Heart left ventricle (tissue), 16 donors: ENCODE data around the gene POMC. TPM values are rescaled to one million over a fixed set of nuclear protein-coding genes. Genes with fewer than 3 reads are reported as not detected.
A peak's percentile ranks its signal among the peaks of the same experiment; 100 is the strongest.

Experiments
- ATAC-seq, 4 donors: fragments of 200-7000 bp; cut with Tn5 transposase; one replicate each; pipeline ENCODE4 v1.9.1; 2020 to 2022; ENCODE audit warnings: moderate library complexity in 4 of 4, mild to moderate bottlenecking in 3 of 4, moderate number of reproducible peaks in 1 of 4
- DNase-seq, 5 donors: peaks; one replicate each; pipeline ENCODE4 v3.0.0-alpha.2; 2020
- H3K27ac ChIP-seq, 12 donors: fragments of 200-600 bp; sonication (generic) in 4 of 12; one replicate each; pipeline versions ENCODE4 v1.5.0 to v1.8.0; 2016 to 2022; ENCODE audit warnings: mild to moderate bottlenecking in 2 of 12
- H3K27me3 ChIP-seq, 9 donors: fragments of 200-600 bp; sonication (generic) in 2 of 9; one replicate each; pipeline versions ENCODE4 v1.5.1 to v1.8.0; 2016 to 2022; ENCODE audit warnings: mild to moderate bottlenecking in 3 of 9
- H3K36me3 ChIP-seq, 9 donors: fragments of 200-600 bp; sonication (generic) in 2 of 9; one replicate each; pipeline versions ENCODE4 v1.5.0 to v1.8.0; 2018 to 2022; ENCODE audit warnings: mild to moderate bottlenecking in 2 of 9
- H3K4me1 ChIP-seq, 12 donors: fragments of 200-600 bp; sonication (generic) in 4 of 12; one replicate each; pipeline versions ENCODE4 v1.5.0 to v1.8.0; 2016 to 2022; ENCODE audit warnings: mild to moderate bottlenecking in 3 of 12
- H3K4me3 ChIP-seq, 12 donors: fragments of 200-600 bp; sonication (generic) in 4 of 12; one replicate each; pipeline versions ENCODE4 v1.5.0 to v1.8.0; 2017 to 2022; ENCODE audit warnings: mild to moderate bottlenecking in 9 of 12, moderate library complexity in 4 of 12
- H3K9me3 ChIP-seq, 12 donors: fragments of 200-600 bp; sonication (generic) in 4 of 12; one replicate each; pipeline versions ENCODE4 v1.5.0 to v1.8.0; 2016 to 2022; ENCODE audit warnings: mild to moderate bottlenecking in 1 of 12
- POLR2A ChIP-seq, 2 donors: fragments of 450-650 bp; IDR thresholded peaks; one replicate each; pipeline ENCODE4 v1.6.1; 2017; ENCODE audit warnings: antibody characterized with exemption in 2 of 2, mild to moderate bottlenecking in 2 of 2, moderate library complexity in 2 of 2
- WGBS, 4 donors: extraction: QIAGEN DNeasy Blood & Tissue Kit in 2 of 4; methylation state at CpG; one replicate each; pipeline versions ENCODE4 v1.1.5 to v1.1.7; 2013 to 2018; 5-methylcytosine and 5-hydroxymethylcytosine counted together
- intact Hi-C, 10 donors: fragments of 100-400 bp; cut with DNase I; formaldehyde crosslinking; loops; one replicate each; pipeline versions ENCODE4 v1.11.1 to v1.14.2; 2022
- polyA plus RNA-seq, 2 donors: library from polyadenylated mRNA; stranded (reverse); fragments of 200-250 nt; gene quantifications; one replicate each; pipeline ENCODE4 v1.2.3, GENCODE V29; 2013
- total RNA-seq, 9 donors: library from RNA; depleted of rRNA in 2 of 9; stranded (reverse); fragments of >200 nt in 2 of 9; fragmentation: NEBNext Ultra II Directional in 3 of 9; extraction: Animal tissue kit (Norgen Biotek cat#: 25700) in 3 of 9; gene quantifications; one replicate each; pipeline versions ENCODE4 v1.1.0 to v1.2.4, GENCODE V29; 2016 to 2023
- TF ChIP-seq, protein P1 (sequence below), 12 donors: fragments of 200-600 bp; sonication (generic) in 4 of 12; IDR thresholded peaks; one replicate each; pipeline versions ENCODE4 v1.5.0 to v1.8.0; 2018 to 2022; ENCODE audit warnings: antibody characterized with exemption in 12 of 12, mild to moderate bottlenecking in 5 of 12
- donor health status: ischemic (EF 13 %, LVEDD 7.1; RV severe dilation, severe dysfunction).
- donor health status: healthy with polysubstance abuse.
- donor health status: DM: no; HTN: yes; CAD: no.
- donor health status: DM: no; HTN: no; CAD: no.
- donor health status: ischemic (EF 25% LVEDD 6.9; RV normal size, moderate dysfunction).
- donor health status: ischemic (EF 25% LVEDD 5.7; RV mildly dilated, moderate dysfunction).
- donor health status: healthy.
- donor health status: DM: yes; HTN: yes; CAD: no.
- donor health status: ischemic (EF 35%, LVEDD 5.7; RV mildly dilated, moderate dysfunction).
- donor health status: nonischemic (EF 11% LVEDD 7.7; RV severe dilation, severe dysfunction).
- donor health status: DM: yes; HTN: yes; CAD: no.
- donor health status: PGD.
- donor health status: ischemic (EF 29% LVEDD 5.4; RV normal size, mild dysfunction).
- donor health status: nonischemic (EF 23%, LVEDD 6.1; RV moderate dilation, normal function).

Gene POMC
- total and polyA plus RNA-seq, 11 donors, result 0.77 to 8.0 (median 3.0) TPM

DNA sequence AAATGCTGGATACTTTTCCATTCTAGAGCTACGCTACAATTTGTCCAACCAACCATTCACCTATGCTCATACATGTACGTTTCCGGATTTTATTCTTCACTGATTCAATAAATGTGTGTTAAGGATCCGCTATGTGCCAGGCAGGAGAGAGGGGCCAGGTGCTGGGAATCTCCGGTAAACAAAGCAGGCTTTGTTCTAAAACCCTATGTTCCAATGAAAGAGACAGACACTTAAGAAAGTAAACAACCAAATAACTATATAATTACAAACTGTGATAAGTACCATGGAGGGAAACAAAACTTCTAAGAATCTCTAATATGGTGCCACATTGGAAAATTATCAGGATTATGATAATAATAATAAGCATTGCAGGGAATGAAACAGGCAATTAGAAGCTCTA lies 22.2 kb upstream of the POMC start:
- H3K36me3 ChIP-seq, result no peaks in the 10 kb centered on the region
- intact Hi-C loops, result loop anchor here in 6 of 10 donors (5.0 to 10.0 kb wide), 5 partner anchors 216 to 786 kb away; partner anchors contain the start of gene DNAJC27 (in 1 of the 6)
- H3K4me1 ChIP-seq, result no peaks in the 10 kb centered on the region
- no peak for TF ChIP-seq POLR2A (IDR thresholded peaks at IDR 0.05)
- TF ChIP-seq, protein P1, sequence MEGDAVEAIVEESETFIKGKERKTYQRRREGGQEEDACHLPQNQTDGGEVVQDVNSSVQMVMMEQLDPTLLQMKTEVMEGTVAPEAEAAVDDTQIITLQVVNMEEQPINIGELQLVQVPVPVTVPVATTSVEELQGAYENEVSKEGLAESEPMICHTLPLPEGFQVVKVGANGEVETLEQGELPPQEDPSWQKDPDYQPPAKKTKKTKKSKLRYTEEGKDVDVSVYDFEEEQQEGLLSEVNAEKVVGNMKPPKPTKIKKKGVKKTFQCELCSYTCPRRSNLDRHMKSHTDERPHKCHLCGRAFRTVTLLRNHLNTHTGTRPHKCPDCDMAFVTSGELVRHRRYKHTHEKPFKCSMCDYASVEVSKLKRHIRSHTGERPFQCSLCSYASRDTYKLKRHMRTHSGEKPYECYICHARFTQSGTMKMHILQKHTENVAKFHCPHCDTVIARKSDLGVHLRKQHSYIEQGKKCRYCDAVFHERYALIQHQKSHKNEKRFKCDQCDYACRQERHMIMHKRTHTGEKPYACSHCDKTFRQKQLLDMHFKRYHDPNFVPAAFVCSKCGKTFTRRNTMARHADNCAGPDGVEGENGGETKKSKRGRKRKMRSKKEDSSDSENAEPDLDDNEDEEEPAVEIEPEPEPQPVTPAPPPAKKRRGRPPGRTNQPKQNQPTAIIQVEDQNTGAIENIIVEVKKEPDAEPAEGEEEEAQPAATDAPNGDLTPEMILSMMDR (IDR thresholded peaks at IDR 0.05), result no peak
- H3K9me3 ChIP-seq, result no peaks in the 10 kb centered on the region
- no peak overlapping the region for H3K4me3 ChIP-seq
- DNase-seq, result no peak
- H3K27me3 ChIP-seq, result no peaks in the 10 kb centered on the region
- no peak overlapping the region for H3K27ac ChIP-seq
- WGBS, 4 donors, result 87 to 90% (median 89%) methylated on average over 5 of the region's 5 CpGs
- no peak for ATAC-seq

DNA sequence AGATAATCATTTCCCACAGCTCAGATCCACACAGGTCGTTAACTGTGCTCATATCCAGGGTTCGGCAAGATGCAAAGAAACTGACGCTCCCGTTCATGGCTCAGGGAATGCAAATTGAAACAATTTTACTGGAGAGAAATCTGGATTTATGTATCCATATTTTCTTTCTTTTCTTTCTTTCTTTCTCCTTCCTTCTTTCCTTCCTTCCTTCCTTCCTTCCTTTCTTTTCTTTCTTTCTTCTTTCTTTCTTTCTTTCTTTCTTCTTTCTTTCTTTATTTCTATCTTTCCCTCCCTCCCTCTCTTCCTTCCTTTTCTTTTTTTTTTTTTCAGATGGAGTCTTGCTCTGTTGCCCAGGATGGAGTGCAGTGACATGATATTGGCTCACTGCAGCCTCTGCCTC lies 20.0 kb upstream of the POMC start:
- WGBS, 4 donors, result 70 to 77% (median 74%) methylated on average over 4 of the region's 4 CpGs
- Histone ChIP-seq H3K27ac (no peak overlapping the region), H3K27me3 (no peaks in the 10 kb centered on the region), H3K9me3 (no peaks in the 10 kb centered on the region), H3K4me1 (no peaks in the 10 kb centered on the region), H3K4me3 (no peak overlapping the region), H3K36me3 (no peaks in the 10 kb centered on the region)
- intact Hi-C loops, result no loop called here
- DNase-seq (no peak), ATAC-seq (no peak)
- TF ChIP-seq, protein P1 (IDR thresholded peaks at IDR 0.05), result no peak
- no peak for TF ChIP-seq POLR2A (IDR thresholded peaks at IDR 0.05)

DNA sequence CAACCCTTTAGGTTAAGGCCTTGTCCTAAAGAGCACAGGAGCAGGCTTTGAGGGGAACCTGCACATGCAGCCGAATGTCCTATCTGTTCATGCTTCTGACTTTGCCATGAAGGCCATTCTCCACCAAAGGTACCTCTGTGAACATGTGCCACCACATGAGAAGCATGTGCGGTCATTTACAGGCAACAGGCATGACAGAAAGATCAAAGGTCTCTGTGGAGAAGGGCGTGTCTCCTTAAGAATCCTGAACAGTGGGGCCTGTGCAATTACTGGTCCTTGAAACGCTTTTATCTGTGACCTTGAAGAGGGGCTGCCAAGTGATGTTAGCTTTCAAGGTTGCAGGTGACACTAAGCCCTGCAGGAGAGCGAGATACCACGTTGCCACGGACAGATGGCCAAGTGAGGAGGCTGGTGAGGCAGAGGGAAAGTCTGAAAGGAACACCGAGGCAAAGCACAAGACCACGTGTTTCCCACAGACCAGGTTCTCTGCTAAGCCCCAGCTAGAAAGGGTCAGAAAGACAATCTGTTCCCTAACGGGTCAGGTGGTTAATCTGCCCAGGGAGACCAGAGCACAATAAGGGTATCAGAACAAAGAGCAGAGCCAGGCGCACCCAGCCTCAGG lies 19.5 kb upstream of the POMC start:
- Histone ChIP-seq H3K27me3 (no peaks in the 10 kb centered on the region), H3K4me3 (no peak overlapping the region), H3K4me1 (no peaks in the 10 kb centered on the region), H3K36me3 (no peaks in the 10 kb centered on the region), H3K9me3 (no peaks in the 10 kb centered on the region), H3K27ac (no peak overlapping the region)
- DNase-seq, result no peak
- 68 to 72% (median 71%) methylated on average over 11 of the region's 11 CpGs for WGBS, 4 donors
- intact Hi-C loops, result no loop called here
- no peak for ATAC-seq
- TF ChIP-seq, protein P1 (IDR thresholded peaks at IDR 0.05), result no peak
- TF ChIP-seq POLR2A (IDR thresholded peaks at IDR 0.05), result no peak

DNA sequence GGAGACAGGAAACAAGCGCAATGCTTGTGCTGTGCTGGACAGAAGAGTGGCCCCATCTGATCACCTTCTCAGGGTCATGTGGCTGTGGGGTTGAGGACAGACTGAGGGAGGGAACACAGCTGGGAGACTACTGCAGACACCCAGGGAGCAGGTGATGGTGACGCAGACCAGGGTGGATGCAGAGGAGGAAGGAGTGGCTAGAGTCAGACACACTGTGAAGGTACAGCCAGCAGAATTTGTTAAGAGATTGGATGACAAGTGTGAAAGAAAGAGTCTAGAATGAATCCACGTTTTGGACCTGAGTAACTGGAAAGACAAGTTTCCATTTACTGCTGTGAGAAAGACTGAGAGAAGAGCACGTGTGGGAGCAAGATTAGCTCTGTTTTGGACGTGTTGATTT lies 15.9 kb upstream of the POMC start:
- 42 to 51% (median 46%) methylated on average over 5 of the region's 5 CpGs for WGBS, 4 donors
- H3K27me3 ChIP-seq, result peaks cover 0 to 3% (median 0%) of the 10 kb centered on the region in 9 donors
- peaks cover 0 to 7% (median 0%) of the 10 kb centered on the region in 12 donors for H3K9me3 ChIP-seq
- TF ChIP-seq, protein P1 (IDR thresholded peaks at IDR 0.05), result no peak
- no peak for TF ChIP-seq POLR2A (IDR thresholded peaks at IDR 0.05)
- no peak overlapping the region for H3K27ac ChIP-seq
- DNase-seq (no peak), ATAC-seq (peak in 1 of 4 donors; percentile 55)
- no peak overlapping the region for H3K4me3 ChIP-seq
- no peaks in the 10 kb centered on the region for H3K4me1 ChIP-seq
- intact Hi-C loops, result no loop called here
- no peaks in the 10 kb centered on the region for H3K36me3 ChIP-seq
